H1 (cell line): ENCODE results near the gene CNNM3. TPM values are rescaled to one million over a fixed set of nuclear protein-coding genes. Genes with fewer than 3 reads are reported as not detected.

Experiments used
- CTCF ChIA-PET: fragments of 300-600 bp; sonication (Branson Sonifier 250); formaldehyde crosslinking; loops from one replicate; lab custom pipeline; 2021; ENCODE audit not compliant: partially characterized antibody; lab: Charles Lee
- POLR2A ChIA-PET: fragments of 300-600 bp; sonication (Branson Sonifier 250); formaldehyde crosslinking; loops from one replicate; lab custom pipeline; 2021; ENCODE audit warnings: inconsistent platforms; ENCODE audit not compliant: partially characterized antibody; lab: Charles Lee
- DNase-seq, 2 experiments: peaks; one replicate each; pipeline versions ENCODE4 v3.0.0 to v3.0.0-alpha.2; 2010 to 2022; ENCODE audit warnings: low spot score in 2 of 2, low read depth in 1 of 2, mixed read lengths in 1 of 2
- FAIRE-seq: peaks from 2 replicates; lab custom pipeline; 2011; peaks lifted over from hg19 to GRCh38; lab: Jason Lieb, UNC
- H2AFZ ChIP-seq: 2 replicates; pipeline ENCODE4 v1.8.1; 2012; ENCODE audit warnings: low read length, inconsistent platforms
- H2AK5ac ChIP-seq: 2 replicates; pipeline ENCODE4 v1.6.1; 2013; ENCODE audit warnings: low read depth, low read length
- H2BK120ac ChIP-seq: replicated peaks from 2 replicates; pipeline ENCODE3; 2013; ENCODE audit warnings: low read depth, low read length, inconsistent platforms
- H2BK12ac ChIP-seq: 2 replicates; pipeline ENCODE4 v1.6.1; 2013; ENCODE audit warnings: low read depth, low read length
- H2BK15ac ChIP-seq: 2 replicates; pipeline ENCODE4 v1.6.1; 2013; ENCODE audit warnings: low read length
- H2BK20ac ChIP-seq: 2 replicates; pipeline ENCODE4 v1.6.1; 2013; ENCODE audit warnings: low read length
- H2BK5ac ChIP-seq: 2 replicates; pipeline ENCODE4 v1.6.1; 2013; ENCODE audit warnings: low read depth, low read length
- H3K14ac ChIP-seq: 2 replicates; pipeline ENCODE4 v1.6.1; 2013; ENCODE audit warnings: inconsistent platforms; ENCODE audit not compliant: insufficient read length
- H3K18ac ChIP-seq: 2 replicates; pipeline ENCODE4 v1.6.1; 2013; ENCODE audit warnings: low read length; ENCODE audit errors: extremely low read depth
- H3K23ac ChIP-seq: 2 replicates; pipeline ENCODE4 v1.6.1; 2013; ENCODE audit warnings: inconsistent platforms; ENCODE audit not compliant: insufficient read length
- H3K23me2 ChIP-seq: 2 replicates; pipeline ENCODE4 v1.6.1; 2013; ENCODE audit warnings: low read depth, low read length
- H3K27ac ChIP-seq: 2 replicates; pipeline ENCODE4 v1.6.1; 2011; ENCODE audit warnings: low read depth, low read length, inconsistent platforms
- H3K27me3 ChIP-seq, 4 experiments: replicated peaks in 1 of 4; 1 replicate in 1 of 4; 2 replicates in 3 of 4; pipeline versions ENCODE4 v1.6.1 to v1.8.1; 2011 to 2013; ENCODE audit warnings: low read length in 3 of 4, mild to moderate bottlenecking in 3 of 4, inconsistent platforms in 2 of 4, mixed read lengths in 2 of 4, moderate library complexity in 1 of 4; ENCODE audit not compliant: control insufficient read depth in 3 of 4, insufficient read depth in 3 of 4; ENCODE audit errors: extremely low read depth in 1 of 4
- H3K36me3 ChIP-seq, 4 experiments: 2 replicates each; pipeline versions ENCODE4 v1.6.1 to v1.8.1; 2011 to 2013; ENCODE audit warnings: mild to moderate bottlenecking in 4 of 4, low read length in 3 of 4, moderate library complexity in 2 of 4, control low read depth in 1 of 4, inconsistent platforms in 1 of 4; ENCODE audit not compliant: insufficient read depth in 4 of 4, control insufficient read depth in 2 of 4
- H3K4ac ChIP-seq: replicated peaks from 2 replicates; pipeline ENCODE3; 2013; ENCODE audit warnings: low read length, low read depth, mixed read lengths, inconsistent platforms; ENCODE audit not compliant: insufficient read length
- H3K4me1 ChIP-seq, 4 experiments: replicated peaks in 1 of 4; 1 replicate in 1 of 4; 2 replicates in 3 of 4; pipeline versions ENCODE4 v1.6.1 to v1.8.1; 2011 to 2013; ENCODE audit warnings: low read length in 3 of 4, inconsistent platforms in 2 of 4, mixed read lengths in 1 of 4; ENCODE audit not compliant: insufficient read depth in 4 of 4, control insufficient read depth in 3 of 4
- H3K4me2 ChIP-seq, 2 experiments: 2 replicates each; pipeline versions ENCODE4 v1.6.1 to v1.8.1; 2011 to 2013; ENCODE audit warnings: low read depth in 2 of 2, low read length in 2 of 2, control low read depth in 1 of 2, inconsistent platforms in 1 of 2, mild to moderate bottlenecking in 1 of 2; ENCODE audit not compliant: insufficient read depth in 1 of 2
- H3K4me3 ChIP-seq, 4 experiments: fragments of 200-600, 300-600 bp in 1 of 4; sonication (generic), shearing (Covaris generic), sonication (Bioruptor Twin) in 1 of 4; 2 replicates each; pipeline versions ENCODE4 v1.5.1 to v1.8.1; 2011 to 2016; ENCODE audit warnings: low read length in 4 of 4, low read depth in 3 of 4, control low read depth in 2 of 4, inconsistent platforms in 2 of 4, mild to moderate bottlenecking in 2 of 4, mixed read lengths in 1 of 4, moderate library complexity in 1 of 4; ENCODE audit not compliant: insufficient read depth in 2 of 4; ENCODE audit errors: extremely low read depth in 1 of 4
- H3K56ac ChIP-seq: replicated peaks from 2 replicates; pipeline ENCODE3; 2013; ENCODE audit warnings: low read depth, mild to moderate bottlenecking, mixed read lengths, low read length, inconsistent platforms; ENCODE audit not compliant: insufficient read length
- H3K79me1 ChIP-seq: 2 replicates; pipeline ENCODE4 v1.6.1; 2013; ENCODE audit warnings: low read depth, low read length, control low read depth
- H3K79me2 ChIP-seq, 2 experiments: 2 replicates each; pipeline versions ENCODE4 v1.6.1 to v1.8.1; 2012 to 2013; ENCODE audit warnings: low read length in 2 of 2, mild to moderate bottlenecking in 2 of 2, inconsistent platforms in 1 of 2; ENCODE audit not compliant: insufficient read depth in 2 of 2, control insufficient read depth in 1 of 2
- H3K9ac ChIP-seq, 4 experiments: replicated peaks in 1 of 4; 1 replicate in 1 of 4; 2 replicates in 3 of 4; pipeline versions ENCODE4 v1.6.1 to v1.8.1; 2011 to 2013; ENCODE audit warnings: low read depth in 3 of 4, low read length in 3 of 4, control low read depth in 2 of 4, mild to moderate bottlenecking in 2 of 4, moderate library complexity in 2 of 4, inconsistent platforms in 1 of 4; ENCODE audit errors: extremely low read depth in 1 of 4
- H3K9me3 ChIP-seq, 2 experiments: 2 replicates each; pipeline versions ENCODE4 v1.6.1 to v1.8.1; 2012 to 2013; ENCODE audit warnings: mild to moderate bottlenecking in 2 of 2, moderate library complexity in 2 of 2, control low read depth in 1 of 2, inconsistent platforms in 1 of 2, low read depth in 1 of 2, low read length in 1 of 2, mixed read lengths in 1 of 2; ENCODE audit not compliant: insufficient read depth in 2 of 2
- H4K20me1 ChIP-seq, 2 experiments: replicated peaks in 1 of 2; 2 replicates each; pipeline versions ENCODE3 to v1.8.1; 2011 to 2013; ENCODE audit warnings: inconsistent platforms in 2 of 2, low read length in 2 of 2, mild to moderate bottlenecking in 1 of 2; ENCODE audit not compliant: insufficient read depth in 2 of 2, control insufficient read depth in 1 of 2
- H4K5ac ChIP-seq: 2 replicates; pipeline ENCODE4 v1.6.1; 2013; ENCODE audit warnings: low read length, low read depth, mixed read lengths, inconsistent platforms; ENCODE audit not compliant: insufficient read length
- H4K8ac ChIP-seq: 2 replicates; pipeline ENCODE4 v1.8.0; 2013; ENCODE audit warnings: mild to moderate bottlenecking, moderate library complexity, low read length, inconsistent platforms; ENCODE audit not compliant: insufficient read depth; ENCODE audit errors: extremely low read depth
- H4K91ac ChIP-seq: replicated peaks from 2 replicates; pipeline ENCODE3; 2013; ENCODE audit warnings: low read length, mixed read lengths, inconsistent platforms; ENCODE audit not compliant: insufficient read length
- HDAC6 ChIP-seq: IDR thresholded peaks from one replicate; pipeline ENCODE4 v1.7.1; 2012; ENCODE audit warnings: low read depth, mild to moderate bottlenecking, inconsistent platforms, low read length, moderate library complexity
- KDM5A ChIP-seq: fragments of 200-600 bp; IDR thresholded peaks from 2 replicates; pipeline ENCODE4 v1.7.1; 2012; ENCODE audit warnings: mild to moderate bottlenecking, low read length, inconsistent platforms, mixed read lengths
- NRF1 ChIP-seq: IDR thresholded peaks from 2 replicates; pipeline ENCODE4 v1.6.1; 2011; ENCODE audit warnings: mild to moderate bottlenecking, low read depth, low read length, improper control_type of control experiment
- RFX5 ChIP-seq: IDR thresholded peaks from 2 replicates; pipeline ENCODE4 v1.6.1; 2011; ENCODE audit warnings: low read depth, low read length, improper control_type of control experiment, borderline replicate concordance
- SP1 ChIP-seq: IDR thresholded peaks from 2 replicates; pipeline ENCODE4 v1.6.1; 2011; ENCODE audit warnings: low read depth, low read length
- TAF7 ChIP-seq: optimal IDR thresholded peaks from 2 replicates; pipeline ENCODE3; 2011; ENCODE audit warnings: low read depth, mild to moderate bottlenecking, inconsistent platforms, low read length, moderate library complexity, borderline replicate concordance
- WGBS, 2 experiments: shearing (Covaris generic) in 1 of 2; methylation state at CpG; one replicate each; pipeline versions ENCODE4 v1.1.6 to v1.1.7; 2013 to 2015; ENCODE audit warnings: low lambda C conversion rate in 2 of 2, mixed read lengths in 2 of 2, inconsistent platforms in 1 of 2, low coverage in 1 of 2, missing lambda C conversion rate in 1 of 2; ENCODE audit not compliant: insufficient replicate concordance in 2 of 2, insufficient coverage in 1 of 2, insufficient read length in 1 of 2; ENCODE audit errors: extremely low coverage in 1 of 2, missing lambda C conversion rate in 1 of 2; 5-methylcytosine and 5-hydroxymethylcytosine counted together
- polyA plus RNA-seq, 7 experiments: library from polyadenylated mRNA; depleted of rRNA in 3 of 7; stranded (reverse) in 5 of 7; unstranded in 2 of 7; fragments of >200 nt in 5 of 7; fragments of 200-250 nt in 2 of 7; gene quantifications; 1 replicate in 5 of 7; 2 replicates in 1 of 7; 4 replicates in 1 of 7; pipeline versions ENCODE4 v1.2.1 to v1.2.3, GENCODE V29; 2011 to 2013; ENCODE audit warnings: missing spikeins in 2 of 7, mixed read lengths in 2 of 7
- total RNA-seq: library from RNA; stranded (reverse); fragmentation: NEBNext Ultra II Directional; extraction: Animal tissue kit (Norgen Biotek cat#: 25700); gene quantifications from 2 replicates; pipeline ENCODE4 v1.2.1, GENCODE V29; 2021
- TF ChIP-seq, protein P1 (sequence below): IDR thresholded peaks from 2 replicates; pipeline ENCODE4 v1.6.1; 2011; ENCODE audit warnings: low read length, improper control_type of control experiment

The CNNM3 gene
- total and polyA plus RNA-seq, 2 of the 8 experiments (the other 6 are each of a cell fraction or from before 2014, with no cell fraction given) = 29.1 to 29.2 TPM

DNA sequence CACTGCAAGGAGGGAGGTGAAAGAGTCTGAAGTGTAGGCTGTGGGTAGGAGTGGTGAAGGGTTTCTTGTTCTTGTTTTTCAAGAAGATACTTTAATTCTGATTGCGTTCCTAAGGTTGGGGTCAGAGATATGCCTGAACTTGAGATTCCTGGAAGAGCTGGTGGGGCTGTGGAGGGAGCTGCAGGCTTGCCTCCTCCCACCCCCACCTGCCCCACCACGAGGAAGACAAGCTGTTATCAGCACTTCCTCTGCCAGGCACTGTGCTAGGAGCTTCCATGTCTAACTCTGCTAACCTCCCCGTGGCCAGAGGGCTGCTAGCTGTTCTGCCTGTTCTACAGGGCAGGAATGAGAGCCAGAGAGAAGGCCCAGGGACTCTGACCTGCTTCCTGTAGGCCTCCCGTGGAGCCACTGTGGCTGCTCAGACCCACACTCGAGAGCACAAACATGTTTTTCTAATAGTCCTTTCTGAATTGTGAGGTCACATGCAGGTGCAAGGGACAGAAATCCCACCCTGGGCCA lies 14.0 kb downstream of the CNNM3 start:
- H3K4me3 ChIP-seq = no peak overlapping the region
- H2BK5ac ChIP-seq = no peak overlapping the region
- WGBS, 2 experiments = 88% methylated on average over 5 of the region's 5 CpGs; no CpG with 5 or more reads in 1 of the 2 experiments
- no peak overlapping the region for H2AK5ac ChIP-seq
- no peak overlapping the region for H3K18ac ChIP-seq
- peaks cover 3 to 18% (median 13%) of the 10 kb centered on the region in 4 experiments for H3K4me1 ChIP-seq
- ChIA-PET POLR2A (interaction anchor here (1.3 kb wide), 1 partner anchor 11 kb away, joined by 3 read pairs; no protein-coding TSS in a partner anchor), CTCF (no interaction called here)
- no peaks in the 10 kb centered on the region; the same call in 1 of the 2 replicates for H3K23me2 ChIP-seq
- H3K23ac ChIP-seq = no peak overlapping the region
- H3K9ac ChIP-seq = no peak overlapping the region
- no peak overlapping the region for H2AFZ ChIP-seq
- H2BK20ac ChIP-seq = no peak overlapping the region
- no peak overlapping the region for H3K27ac ChIP-seq
- H2BK12ac ChIP-seq = no peak overlapping the region
- H4K5ac ChIP-seq = no peak overlapping the region
- peaks cover 19 to 73% (median 36%) of the 10 kb centered on the region in 4 experiments for H3K36me3 ChIP-seq
- no peak overlapping the region for H4K8ac ChIP-seq
- H3K9me3 ChIP-seq = no peaks in the 10 kb centered on the region
- no peaks in the 10 kb centered on the region for H3K27me3 ChIP-seq
- H3K4me2 ChIP-seq = no peak overlapping the region
- no peak overlapping the region for H2BK15ac ChIP-seq
- no peak for FAIRE-seq
- H2BK120ac ChIP-seq = no peak overlapping the region
- no peak overlapping the region for H4K91ac ChIP-seq
- peaks cover 0 to 13% of the 10 kb centered on the region in 2 experiments for H4K20me1 ChIP-seq
- no peak overlapping the region for H3K4ac ChIP-seq
- peaks cover 5% of the 10 kb centered on the region for H3K79me1 ChIP-seq
- no peaks in the 10 kb centered on the region; a peak in 1 of 4 replicates for H3K79me2 ChIP-seq
- TF ChIP-seq HDAC6 (no peak), KDM5A (no peak), NRF1 (no peak), SP1 (no peak), TAF7 (no peak), RFX5 (no peak)
- TF ChIP-seq, protein P1, sequence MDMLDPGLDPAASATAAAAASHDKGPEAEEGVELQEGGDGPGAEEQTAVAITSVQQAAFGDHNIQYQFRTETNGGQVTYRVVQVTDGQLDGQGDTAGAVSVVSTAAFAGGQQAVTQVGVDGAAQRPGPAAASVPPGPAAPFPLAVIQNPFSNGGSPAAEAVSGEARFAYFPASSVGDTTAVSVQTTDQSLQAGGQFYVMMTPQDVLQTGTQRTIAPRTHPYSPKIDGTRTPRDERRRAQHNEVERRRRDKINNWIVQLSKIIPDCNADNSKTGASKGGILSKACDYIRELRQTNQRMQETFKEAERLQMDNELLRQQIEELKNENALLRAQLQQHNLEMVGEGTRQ = no peak
- no peak overlapping the region for H3K14ac ChIP-seq
- H3K56ac ChIP-seq = no peak overlapping the region
- no peak for DNase-seq
